KMS-11 (cell line): ENCODE measurements around the gene ACTN4.

ENCODE experiments used
- H2AFZ ChIP-seq: fragments of 200-600 bp; sonication (generic); 2 replicates; pipeline ENCODE4 v1.6.1; 2016; ENCODE audit warnings: antibody characterized with exemption, mixed run types, low read depth
- H3K27ac ChIP-seq: fragments of 200-600 bp; sonication (generic); 2 replicates; pipeline ENCODE4 v1.6.1; 2016; ENCODE audit warnings: mild to moderate bottlenecking, mixed run types
- H3K27me3 ChIP-seq: fragments of 200-600 bp; sonication (generic); 2 replicates; pipeline ENCODE4 v1.6.1; 2017; ENCODE audit warnings: mild to moderate bottlenecking, low read depth, mixed run types, moderate library complexity; ENCODE audit not compliant: insufficient read depth
- H3K36me3 ChIP-seq: fragments of 200-600 bp; sonication (generic); 2 replicates; pipeline ENCODE4 v1.6.1; 2017; ENCODE audit warnings: mild to moderate bottlenecking, mixed run types; ENCODE audit not compliant: insufficient read depth
- H3K4me1 ChIP-seq: fragments of 200-600 bp; sonication (generic); 2 replicates; pipeline ENCODE4 v1.6.1; 2016; ENCODE audit warnings: mild to moderate bottlenecking, low read depth, mixed run types; ENCODE audit not compliant: poor library complexity, severe bottlenecking
- H3K4me2 ChIP-seq: fragments of 200-600 bp; sonication (generic); 2 replicates; pipeline ENCODE4 v1.7.0; 2016; ENCODE audit warnings: mild to moderate bottlenecking, mixed run types
- H3K4me3 ChIP-seq: fragments of 200-600 bp; sonication (generic); IDR thresholded peaks from 2 replicates; pipeline ENCODE4 v1.6.1; 2017; ENCODE audit warnings: low read depth, low read length, mixed read lengths; ENCODE audit not compliant: insufficient read depth
- H3K79me2 ChIP-seq: fragments of 200-600 bp; sonication (generic); 2 replicates; pipeline ENCODE4 v1.6.1; 2016; ENCODE audit warnings: low read depth, mixed run types; ENCODE audit not compliant: insufficient read depth
- H3K9ac ChIP-seq: fragments of 200-600 bp; sonication (generic); 2 replicates; pipeline ENCODE4 v1.6.1; 2016; ENCODE audit warnings: mild to moderate bottlenecking, mixed run types
- H4K20me1 ChIP-seq: fragments of 200-600 bp; sonication (generic); 2 replicates; pipeline ENCODE4 v1.6.1; 2016; ENCODE audit warnings: mild to moderate bottlenecking, mixed run types; ENCODE audit not compliant: insufficient read depth
- CTCF ChIP-seq: fragments of 200-600 bp; sonication (generic); conservative IDR thresholded peaks from 2 replicates; pipeline ENCODE4 v1.6.1; 2017; ENCODE audit warnings: low read depth, mild to moderate bottlenecking, antibody characterized with exemption, low read length, moderate library complexity, mixed read lengths

ACTN4 gene

DNA sequence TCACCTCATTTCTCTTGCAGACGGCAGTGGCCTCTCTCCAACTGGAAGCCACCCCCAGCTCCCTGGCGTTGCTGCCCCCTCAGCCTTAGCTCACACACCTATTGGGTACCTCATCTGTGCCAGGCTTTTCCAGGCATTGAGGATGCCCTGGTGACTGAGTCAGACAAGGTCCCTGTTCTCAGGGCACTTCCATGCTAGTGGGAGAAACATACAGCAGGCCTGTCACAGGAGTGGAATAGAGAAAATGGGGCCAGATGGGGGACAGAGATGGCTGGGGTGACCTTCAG lies 62.9 kb downstream of the ACTN4 start:
- Histone ChIP-seq H3K79me2 (no peaks in the 10 kb centered on the region), H3K9ac (no peak overlapping the region), H3K4me2 (no peak overlapping the region), H3K27ac (no peak overlapping the region), H3K27me3 (no peaks in the 10 kb centered on the region), H3K4me1 (no peaks in the 10 kb centered on the region), H3K4me3 (no peak overlapping the region), H2AFZ (no peak overlapping the region), H4K20me1 (no peaks in the 10 kb centered on the region), H3K36me3 (no peaks in the 10 kb centered on the region; the same call in 1 of the 2 replicates)
- TF ChIP-seq CTCF: no peak

- H3K36me3 ChIP-seq: no peaks in the 10 kb centered on the region; the same call in 1 of the 2 replicates
These were observed 63.7 kb downstream of the ACTN4 start for GRCh38 chr19:38710928-38711725.

DNA sequence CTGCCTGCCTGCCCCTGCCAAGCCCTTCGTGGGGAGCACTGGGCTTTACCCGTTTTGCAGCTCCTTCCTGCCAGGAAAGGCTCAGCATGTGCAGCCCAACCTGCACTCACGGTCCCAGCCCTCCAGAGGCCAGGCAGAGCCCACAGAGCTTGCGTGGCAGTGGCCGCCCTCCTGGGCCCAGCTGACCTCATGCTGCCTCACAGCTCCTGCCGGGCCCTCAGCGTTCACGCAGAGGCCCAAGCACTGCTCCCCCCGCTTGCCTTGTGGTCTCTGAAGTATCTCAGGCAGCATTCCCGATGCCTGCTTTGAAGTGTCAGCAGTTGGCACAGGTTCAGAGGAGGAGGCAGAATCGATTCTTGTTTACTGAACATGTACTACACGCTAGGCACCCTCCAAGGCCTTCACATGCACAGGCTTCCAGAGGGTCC lies 64.3 kb downstream of the ACTN4 start:
- H3K9ac ChIP-seq: no peak overlapping the region
- H3K27me3 ChIP-seq: no peaks in the 10 kb centered on the region
- H3K4me3 ChIP-seq: no peak overlapping the region
- H3K4me1 ChIP-seq: no peaks in the 10 kb centered on the region
- no peaks in the 10 kb centered on the region; the same call in 1 of the 2 replicates for H3K36me3 ChIP-seq
- no peak overlapping the region for H3K4me2 ChIP-seq
- H4K20me1 ChIP-seq: no peaks in the 10 kb centered on the region
- TF ChIP-seq CTCF: no peak
- no peaks in the 10 kb centered on the region for H3K79me2 ChIP-seq
- no peak overlapping the region for H3K27ac ChIP-seq
- H2AFZ ChIP-seq: no peak overlapping the region

More at GRCh38 chr19:38710928-38711725, 63.7 kb downstream of the ACTN4 start:
- no peaks in the 10 kb centered on the region for H3K27me3 ChIP-seq
- H2AFZ ChIP-seq: no peak overlapping the region
- no peaks in the 10 kb centered on the region for H3K79me2 ChIP-seq
- no peak overlapping the region for H3K9ac ChIP-seq
- H3K4me3 ChIP-seq: no peak overlapping the region
- H3K4me1 ChIP-seq: no peaks in the 10 kb centered on the region
- H4K20me1 ChIP-seq: no peaks in the 10 kb centered on the region
- no peak overlapping the region for H3K27ac ChIP-seq
- no peak for TF ChIP-seq CTCF
- no peak overlapping the region for H3K4me2 ChIP-seq

DNA sequence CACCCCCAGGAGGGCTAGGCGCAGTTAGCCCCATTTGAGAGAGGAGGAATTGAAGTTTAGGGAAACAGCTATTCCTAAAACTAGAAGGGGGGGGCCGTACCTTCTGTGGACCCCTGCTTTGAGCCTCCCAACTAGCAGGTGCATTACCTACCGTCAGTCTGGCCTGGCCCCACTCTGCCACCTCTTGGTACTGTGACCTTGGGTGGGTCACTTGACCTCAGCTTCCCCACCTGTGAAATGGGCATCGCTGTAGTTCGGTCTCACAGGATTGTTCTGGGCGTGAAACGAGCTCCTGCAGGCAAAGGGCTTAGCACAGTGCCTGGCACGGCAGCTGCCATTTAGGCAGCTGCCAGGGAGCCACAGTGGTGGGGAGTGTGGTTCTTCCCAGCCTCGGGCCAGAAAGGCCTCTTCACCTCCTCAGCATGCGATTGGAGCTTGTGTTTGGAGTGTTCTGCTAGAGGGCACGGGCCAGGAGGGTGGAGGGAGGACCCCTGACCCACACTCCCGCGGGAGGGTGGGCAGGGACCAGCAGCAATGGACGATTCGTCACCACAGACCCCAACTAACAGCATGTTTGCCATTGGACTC lies 64.8 kb downstream of the ACTN4 start:
- H3K9ac ChIP-seq: no peak overlapping the region
- H3K27ac ChIP-seq: no peak overlapping the region
- no peaks in the 10 kb centered on the region for H3K27me3 ChIP-seq
- no peaks in the 10 kb centered on the region for H4K20me1 ChIP-seq
- no peaks in the 10 kb centered on the region for H3K4me1 ChIP-seq
- H3K4me3 ChIP-seq: no peak overlapping the region
- no peaks in the 10 kb centered on the region for H3K79me2 ChIP-seq
- H3K36me3 ChIP-seq: no peaks in the 10 kb centered on the region; the same call in 1 of the 2 replicates
- no peak for TF ChIP-seq CTCF
- no peak overlapping the region for H3K4me2 ChIP-seq
- no peak overlapping the region for H2AFZ ChIP-seq
